GM03348 (cell line): ENCODE measurements around the gene TECTA.
A peak's percentile ranks its signal among the peaks of the same experiment; 100 is the strongest.
"Not testable (repeated sequence)": the region's sequence is repeated elsewhere in the genome, so short reads cannot be mapped to it uniquely, and the experiment has no call there.

Experiments
- DNase-seq: peaks from one replicate; pipeline ENCODE4 v3.0.0; 2012; ENCODE audit warnings: low spot score

TECTA gene

GRCh38 chr11:121229495-121230215, 128.6 kb downstream of the TECTA start:
- DNase-seq, result no peak

- no peak for DNase-seq
Observed at GRCh38 chr11:121231576-121232278, 130.7 kb downstream of the TECTA start.

GRCh38 chr11:121235057-121235456, 134.0 kb downstream of the TECTA start:
- no peak for DNase-seq

- peak; percentile 37 for DNase-seq
Observed at GRCh38 chr11:121236115-121237001, 135.3 kb downstream of the TECTA start.

- not testable (repeated sequence) for DNase-seq
Observed at GRCh38 chr11:121237247-121237646, 136.2 kb downstream of the TECTA start.

GRCh38 chr11:121237686-121238658, 136.9 kb downstream of the TECTA start:
- no peak for DNase-seq

- DNase-seq, result no peak
Observed at GRCh38 chr11:121238956-121239355, 137.9 kb downstream of the TECTA start.

GRCh38 chr11:121240001-121240400, 139.0 kb downstream of the TECTA start:
- DNase-seq, result not testable (repeated sequence)

GRCh38 chr11:121240650-121241303, 139.7 kb downstream of the TECTA start:
- DNase-seq, result peak; percentile 62
